Naive thymus-derived CD4-positive, alpha-beta T cell (primary cell): ENCODE data around the gene ITGB4. TPM values are rescaled to one million over a fixed set of nuclear protein-coding genes. Genes with fewer than 3 reads are reported as not detected.
A peak's percentile ranks its signal among the peaks of the same experiment; 100 is the strongest.

ENCODE experiments used
- ATAC-seq: fragments of 150-1000 bp; cut with Tn5 transposase; 2 replicates; pipeline ENCODE4 v1.10.0; 2021; ENCODE audit warnings: mild to moderate bottlenecking, moderate library complexity
- CTCF ChIA-PET: fragments of 350-600 bp; sonication (Branson Sonifier 250); formaldehyde crosslinking; loops from one replicate; lab custom pipeline; 2021; ENCODE audit warnings: antibody characterized with exemption; lab: Charles Lee
- POLR2A ChIA-PET: fragments of 350-600 bp; sonication (Branson Sonifier 250); formaldehyde crosslinking; loops from one replicate; lab custom pipeline; 2021; ENCODE audit warnings: antibody characterized with exemption, inconsistent platforms; lab: Charles Lee
- DNase-seq, 9 donors: peaks; one replicate each; pipeline versions ENCODE4 v3.0.0 to v3.0.0-alpha.2; 2020 to 2022; ENCODE audit warnings: mixed read lengths in 1 of 9
- H3K27ac ChIP-seq: one replicate; pipeline ENCODE4 v1.7.0; 2013; ENCODE audit warnings: mild to moderate bottlenecking, low read depth, low read length, moderate library complexity
- H3K27me3 ChIP-seq, 2 donors: one replicate each; pipeline ENCODE4 v1.7.0; 2013; ENCODE audit warnings: low read length in 2 of 2, mild to moderate bottlenecking in 2 of 2, moderate library complexity in 2 of 2; ENCODE audit not compliant: control insufficient read depth in 2 of 2, insufficient read depth in 2 of 2
- H3K36me3 ChIP-seq, 3 experiments: 1 replicate in 2 of 3; 2 replicates in 1 of 3; pipeline ENCODE4 v1.7.0; 2013; ENCODE audit warnings: low read length in 3 of 3, mild to moderate bottlenecking in 3 of 3, moderate library complexity in 1 of 3; ENCODE audit not compliant: insufficient read depth in 3 of 3, control insufficient read depth in 2 of 3
- H3K4me1 ChIP-seq, 2 donors: one replicate each; pipeline ENCODE4 v1.7.0; 2013; ENCODE audit warnings: low read length in 2 of 2, mild to moderate bottlenecking in 2 of 2, moderate library complexity in 1 of 2; ENCODE audit not compliant: control insufficient read depth in 2 of 2, insufficient read depth in 2 of 2
- H3K4me3 ChIP-seq: 2 replicates; pipeline ENCODE4 v1.7.0; 2013; ENCODE audit warnings: mild to moderate bottlenecking, low read length
- H3K9me3 ChIP-seq, 3 experiments: 1 replicate in 2 of 3; 2 replicates in 1 of 3; pipeline ENCODE4 v1.7.0; 2013; ENCODE audit warnings: low read length in 3 of 3; ENCODE audit not compliant: control insufficient read depth in 2 of 3
- H3K27ac Mint-ChIP-seq, 9 donors: one replicate each; pipeline ENCODE4 v1.8.0; 2020 to 2022; ENCODE audit warnings: mixed read lengths in 9 of 9, mild to moderate bottlenecking in 8 of 9, moderate library complexity in 5 of 9, inconsistent platforms in 2 of 9
- H3K27me3 Mint-ChIP-seq, 5 donors: one replicate each; pipeline ENCODE4 v1.8.0; 2021 to 2022; ENCODE audit warnings: mixed read lengths in 5 of 5, mild to moderate bottlenecking in 1 of 5
- H3K36me3 Mint-ChIP-seq, 5 donors: one replicate each; pipeline ENCODE4 v1.8.0; 2020 to 2022; ENCODE audit warnings: mixed read lengths in 5 of 5, mild to moderate bottlenecking in 3 of 5, inconsistent platforms in 1 of 5
- H3K4me1 Mint-ChIP-seq, 7 donors: one replicate each; pipeline ENCODE4 v1.8.0; 2020 to 2022; ENCODE audit warnings: mixed read lengths in 7 of 7, mild to moderate bottlenecking in 3 of 7, inconsistent platforms in 1 of 7
- H3K4me3 Mint-ChIP-seq, 10 donors: one replicate each; pipeline ENCODE4 v1.8.0; 2020 to 2022; ENCODE audit warnings: mild to moderate bottlenecking in 10 of 10, mixed read lengths in 10 of 10, moderate library complexity in 6 of 10, inconsistent platforms in 2 of 10
- H3K9me3 Mint-ChIP-seq, 11 donors: one replicate each; pipeline ENCODE4 v1.8.0; 2020 to 2022; ENCODE audit warnings: mixed read lengths in 11 of 11, mild to moderate bottlenecking in 4 of 11, inconsistent platforms in 1 of 11, moderate library complexity in 1 of 11
- intact Hi-C, 2 donors: fragments of 100-400 bp; cut with micrococcal nuclease; formaldehyde crosslinking; loops; one replicate each; pipeline ENCODE4 v1.15.1; 2023
- polyA plus RNA-seq, 2 donors: library from polyadenylated mRNA; unstranded; fragments of 300-500 nt; fragmentation: Illumina TruSeq; gene quantifications; one replicate each; pipeline ENCODE4 v1.2.3, GENCODE V29; 2021
- total RNA-seq, 6 experiments: library from RNA in 5 of 6; stranded (reverse) in 5 of 6; gene quantifications; 1 replicate in 5 of 6; 2 replicates in 1 of 6; pipeline ENCODE4 v1.2.3 and lab custom pipeline; 2021 to 2026

Gene ITGB4
- total and polyA plus RNA-seq, 7 experiments from 2014 or later, result 0.09 to 1.8 (median 0.77) TPM

GRCh38 chr17:75738218-75738802 is 17.1 kb downstream of the ITGB4 start:
- peak; percentile 89 for ATAC-seq
- CTCF ChIA-PET, result interaction anchor here (0.6 to 1.8 kb wide), 3 partner anchors 10 to 190 kb away, joined by 3 to 10 read pairs (median 4); no protein-coding TSS in a partner anchor
- no peak for DNase-seq
- POLR2A ChIA-PET, result interaction anchor here (0.8 to 1.2 kb wide), 2 partner anchors 47 to 57 kb away, joined by 3 read pairs; no protein-coding TSS in a partner anchor
- H3K36me3 Mint-ChIP-seq, result peaks cover 0 to 3% (median 0%) of the 10 kb centered on the region in 5 donors
- Histone ChIP-seq H3K27ac (no peak overlapping the region), H3K4me1 (no peaks in the 10 kb centered on the region), H3K4me3 (no peak overlapping the region), H3K27me3 (no peaks in the 10 kb centered on the region), H3K36me3 (no peaks in the 10 kb centered on the region), H3K9me3 (no peaks in the 10 kb centered on the region)
- H3K4me1 Mint-ChIP-seq, result peaks cover 0 to 10% (median 4%) of the 10 kb centered on the region in 7 donors
- peak overlapping the region in 1 of 10 donors; percentile 44 for H3K4me3 Mint-ChIP-seq
- no peaks in the 10 kb centered on the region for H3K27me3 Mint-ChIP-seq
- intact Hi-C loops, result no loop called here
- no peaks in the 10 kb centered on the region for H3K9me3 Mint-ChIP-seq
- H3K27ac Mint-ChIP-seq, result peak overlapping the region in 2 of 9 donors; percentile 40 to 84

GRCh38 chr17:75739174-75739573 is 17.9 kb downstream of the ITGB4 start:
- Histone ChIP-seq H3K4me1 (no peaks in the 10 kb centered on the region), H3K27me3 (no peaks in the 10 kb centered on the region), H3K4me3 (no peak overlapping the region), H3K36me3 (no peaks in the 10 kb centered on the region), H3K9me3 (no peaks in the 10 kb centered on the region), H3K27ac (no peak overlapping the region)
- H3K4me3 Mint-ChIP-seq, result no peak overlapping the region
- H3K4me1 Mint-ChIP-seq, result peaks cover 0 to 10% (median 4%) of the 10 kb centered on the region in 7 donors
- ChIA-PET CTCF (interaction anchor here (0.6 to 1.8 kb wide), 3 partner anchors 9 to 189 kb away, joined by 3 to 10 read pairs (median 4); no protein-coding TSS in a partner anchor), POLR2A (no interaction called here)
- no peaks in the 10 kb centered on the region for H3K27me3 Mint-ChIP-seq
- intact Hi-C loops, result no loop called here
- no peak overlapping the region for H3K27ac Mint-ChIP-seq
- peaks cover 0 to 3% (median 0%) of the 10 kb centered on the region in 5 donors for H3K36me3 Mint-ChIP-seq
- no peaks in the 10 kb centered on the region for H3K9me3 Mint-ChIP-seq
- no peak for ATAC-seq
- no peak for DNase-seq

GRCh38 chr17:75739801-75740200 is 18.5 kb downstream of the ITGB4 start:
- H3K4me1 Mint-ChIP-seq, result peaks cover 0 to 7% (median 0%) of the 10 kb centered on the region in 7 donors
- H3K9me3 ChIP-seq, result no peaks in the 10 kb centered on the region
- H3K27ac ChIP-seq, result no peak overlapping the region
- no peak for ATAC-seq
- no peaks in the 10 kb centered on the region for H3K4me1 ChIP-seq
- no peaks in the 10 kb centered on the region for H3K36me3 ChIP-seq
- intact Hi-C loops, result no loop called here
- no peak overlapping the region for H3K4me3 ChIP-seq
- H3K9me3 Mint-ChIP-seq, result no peaks in the 10 kb centered on the region
- peaks cover 0 to 3% (median 0%) of the 10 kb centered on the region in 5 donors for H3K36me3 Mint-ChIP-seq
- CTCF ChIA-PET, result interaction anchor here (0.6 kb wide), 1 partner anchor 33 kb away, joined by 3 read pairs; no protein-coding TSS in a partner anchor
- H3K27me3 Mint-ChIP-seq, result no peaks in the 10 kb centered on the region
- POLR2A ChIA-PET, result no interaction called here
- H3K4me3 Mint-ChIP-seq, result no peak overlapping the region
- no peaks in the 10 kb centered on the region for H3K27me3 ChIP-seq
- H3K27ac Mint-ChIP-seq, result no peak overlapping the region
- no peak for DNase-seq

- Histone ChIP-seq H3K4me3 (no peak overlapping the region), H3K4me1 (no peaks in the 10 kb centered on the region), H3K36me3 (no peaks in the 10 kb centered on the region), H3K9me3 (no peaks in the 10 kb centered on the region), H3K27me3 (no peaks in the 10 kb centered on the region), H3K27ac (no peak overlapping the region)
- intact Hi-C loops, result no loop called here
- ChIA-PET CTCF (no interaction called here), POLR2A (no interaction called here)
- Mint-ChIP-seq H3K27ac (no peak overlapping the region), H3K36me3 (peaks cover 0 to 3% (median 0%) of the 10 kb centered on the region in 5 donors), H3K27me3 (no peaks in the 10 kb centered on the region), H3K4me1 (peaks cover 0 to 7% (median 0%) of the 10 kb centered on the region in 7 donors), H3K4me3 (no peak overlapping the region), H3K9me3 (no peaks in the 10 kb centered on the region)
- DNase-seq, result no peak
- ATAC-seq, result no peak
Measured at GRCh38 chr17:75740215-75740614, 19.0 kb downstream of the ITGB4 start.

GRCh38 chr17:75740631-75741077 is 19.4 kb downstream of the ITGB4 start:
- intact Hi-C loops, result no loop called here
- no peaks in the 10 kb centered on the region for H3K9me3 Mint-ChIP-seq
- Histone ChIP-seq H3K4me1 (no peaks in the 10 kb centered on the region), H3K9me3 (no peaks in the 10 kb centered on the region), H3K4me3 (no peak overlapping the region), H3K27ac (no peak overlapping the region), H3K36me3 (no peaks in the 10 kb centered on the region), H3K27me3 (no peaks in the 10 kb centered on the region)
- DNase-seq (no peak), ATAC-seq (no peak)
- no peak overlapping the region for H3K27ac Mint-ChIP-seq
- ChIA-PET POLR2A (no interaction called here), CTCF (no interaction called here)
- H3K27me3 Mint-ChIP-seq, result no peaks in the 10 kb centered on the region
- peaks cover 0 to 1% (median 0%) of the 10 kb centered on the region in 5 donors for H3K36me3 Mint-ChIP-seq
- H3K4me1 Mint-ChIP-seq, result peaks cover 0 to 7% (median 0%) of the 10 kb centered on the region in 7 donors
- H3K4me3 Mint-ChIP-seq, result no peak overlapping the region

- no peaks in the 10 kb centered on the region for H3K9me3 ChIP-seq
- H3K4me1 Mint-ChIP-seq, result peaks cover 0 to 7% (median 0%) of the 10 kb centered on the region in 7 donors
- POLR2A ChIA-PET, result no interaction called here
- H3K27ac ChIP-seq, result no peak overlapping the region
- CTCF ChIA-PET, result interaction anchor here (0.6 to 1.0 kb wide), 3 partner anchors 69 to 573 kb away, joined by 3 to 4 read pairs (median 4); no protein-coding TSS in a partner anchor
- no peaks in the 10 kb centered on the region for H3K27me3 ChIP-seq
- ATAC-seq (no peak), DNase-seq (no peak)
- intact Hi-C loops, result no loop called here
- H3K27me3 Mint-ChIP-seq, result no peaks in the 10 kb centered on the region
- H3K36me3 Mint-ChIP-seq, result no peaks in the 10 kb centered on the region
- no peak overlapping the region for H3K4me3 Mint-ChIP-seq
- H3K4me1 ChIP-seq, result no peaks in the 10 kb centered on the region
- H3K36me3 ChIP-seq, result no peaks in the 10 kb centered on the region
- no peak overlapping the region for H3K27ac Mint-ChIP-seq
- no peak overlapping the region for H3K4me3 ChIP-seq
- no peaks in the 10 kb centered on the region for H3K9me3 Mint-ChIP-seq
Measured at GRCh38 chr17:75742337-75742736, 21.1 kb downstream of the ITGB4 start.
